ENCODE measurements around the gene ITPRIP. TPM values are rescaled to one million over a fixed set of nuclear protein-coding genes. Genes with fewer than 3 reads are reported as not detected.

ITPRIP gene
- total RNA-seq, 1 donor from 2014 or later, result 27.6 TPM

GRCh38 chr10:104268713-104269645 is 69.3 kb downstream of the ITPRIP start, which contains the start of gene GSTO2:
Gene GSTO2 (plus strand): TSS chr10:104269184. CDS start chr10:104274916, 5,732 bp downstream.
- peak; percentile 99 for DNase-seq
- ATAC-seq, result peak; percentile 100
- intact Hi-C loops (cut with micrococcal nuclease), result no loop called here

GRCh38 chr10:104268405-104268712 is 69.9 kb downstream of the ITPRIP start:
- DNase-seq (no peak), ATAC-seq (no peak)
- intact Hi-C loops (cut with micrococcal nuclease), result no loop called here

GRCh38 chr10:104267721-104268404 is 70.4 kb downstream of the ITPRIP start:
- intact Hi-C loops (cut with micrococcal nuclease), result no loop called here
- DNase-seq, result no peak
- no peak for ATAC-seq

- intact Hi-C loops (cut with micrococcal nuclease), result no loop called here
- no peak for DNase-seq
- ATAC-seq, result no peak
Measured at GRCh38 chr10:104264783-104265182, 73.5 kb downstream of the ITPRIP start.

GRCh38 chr10:104262055-104262454 is 76.2 kb downstream of the ITPRIP start:
- DNase-seq (no peak), ATAC-seq (peak; percentile 81)
- intact Hi-C loops (cut with micrococcal nuclease), result no loop called here

GRCh38 chr10:104260775-104261115 is 77.5 kb downstream of the ITPRIP start:
- DNase-seq, result no peak
- intact Hi-C loops (cut with micrococcal nuclease), result no loop called here

GRCh38 chr10:104259999-104260774 is 78.1 kb downstream of the ITPRIP start:
- peak; percentile 31 for DNase-seq
- ATAC-seq, result peak; percentile 55
- intact Hi-C loops (cut with micrococcal nuclease), result no loop called here

More at GRCh38 chr10:104260775-104261115, 77.5 kb downstream of the ITPRIP start:
- ATAC-seq, result peak; percentile 16

Small RNA genes within 50 kb of the gene (microRNA-seq; reads per million reads assigned to microRNA genes)
- not detected for gene MIR4482 (ENCODE audit: borderline number of aligned reads)

Other genes with a start within 250 kb of the ITPRIP start
- gene SFR1, start 216.3 kb downstream of the ITPRIP start, total RNA-seq, result 5.2 TPM
- not detected for gene CFAP43, start 106.1 kb downstream of the ITPRIP start, total RNA-seq
- gene GSTO1, start 83.6 kb downstream of the ITPRIP start, total RNA-seq, result 163 TPM
- 1.1 TPM for gene GSTO2, start 69.3 kb downstream of the ITPRIP start, total RNA-seq
- 1.2 TPM for gene CFAP58, start 15.4 kb upstream of the ITPRIP start, total RNA-seq

Data from left ventricle myocardium superior (tissue), 1 donor.